ENCODE results near the gene FSTL5.

FSTL5 gene

GRCh38 chr4:162157241-162157640 is 6.6 kb downstream of the FSTL5 start:
- TF ChIP-seq, protein P1, sequence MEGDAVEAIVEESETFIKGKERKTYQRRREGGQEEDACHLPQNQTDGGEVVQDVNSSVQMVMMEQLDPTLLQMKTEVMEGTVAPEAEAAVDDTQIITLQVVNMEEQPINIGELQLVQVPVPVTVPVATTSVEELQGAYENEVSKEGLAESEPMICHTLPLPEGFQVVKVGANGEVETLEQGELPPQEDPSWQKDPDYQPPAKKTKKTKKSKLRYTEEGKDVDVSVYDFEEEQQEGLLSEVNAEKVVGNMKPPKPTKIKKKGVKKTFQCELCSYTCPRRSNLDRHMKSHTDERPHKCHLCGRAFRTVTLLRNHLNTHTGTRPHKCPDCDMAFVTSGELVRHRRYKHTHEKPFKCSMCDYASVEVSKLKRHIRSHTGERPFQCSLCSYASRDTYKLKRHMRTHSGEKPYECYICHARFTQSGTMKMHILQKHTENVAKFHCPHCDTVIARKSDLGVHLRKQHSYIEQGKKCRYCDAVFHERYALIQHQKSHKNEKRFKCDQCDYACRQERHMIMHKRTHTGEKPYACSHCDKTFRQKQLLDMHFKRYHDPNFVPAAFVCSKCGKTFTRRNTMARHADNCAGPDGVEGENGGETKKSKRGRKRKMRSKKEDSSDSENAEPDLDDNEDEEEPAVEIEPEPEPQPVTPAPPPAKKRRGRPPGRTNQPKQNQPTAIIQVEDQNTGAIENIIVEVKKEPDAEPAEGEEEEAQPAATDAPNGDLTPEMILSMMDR (IDR thresholded peaks at IDR 0.05; ENCODE audit: low read depth, low read length): no peak
- H3K4me3 ChIP-seq (ENCODE audit: low read depth, low read length): no peak overlapping the region

GRCh38 chr4:162154862-162155540 is 8.8 kb downstream of the FSTL5 start:
- no peak overlapping the region for H3K4me3 ChIP-seq (ENCODE audit: low read depth, low read length)
- TF ChIP-seq, protein P1 (IDR thresholded peaks at IDR 0.05; ENCODE audit: low read depth, low read length): no peak

GRCh38 chr4:162151850-162152249 is 11.9 kb downstream of the FSTL5 start:
- H3K4me3 ChIP-seq (ENCODE audit: low read depth, low read length): no peak overlapping the region
- TF ChIP-seq, protein P1 (IDR thresholded peaks at IDR 0.05; ENCODE audit: low read depth, low read length): no peak

- H3K4me3 ChIP-seq (ENCODE audit: low read depth, low read length): no peak overlapping the region
- TF ChIP-seq, protein P1 (IDR thresholded peaks at IDR 0.05; ENCODE audit: low read depth, low read length): no peak
These were observed 12.4 kb downstream of the FSTL5 start for GRCh38 chr4:162151386-162151785.

DNA sequence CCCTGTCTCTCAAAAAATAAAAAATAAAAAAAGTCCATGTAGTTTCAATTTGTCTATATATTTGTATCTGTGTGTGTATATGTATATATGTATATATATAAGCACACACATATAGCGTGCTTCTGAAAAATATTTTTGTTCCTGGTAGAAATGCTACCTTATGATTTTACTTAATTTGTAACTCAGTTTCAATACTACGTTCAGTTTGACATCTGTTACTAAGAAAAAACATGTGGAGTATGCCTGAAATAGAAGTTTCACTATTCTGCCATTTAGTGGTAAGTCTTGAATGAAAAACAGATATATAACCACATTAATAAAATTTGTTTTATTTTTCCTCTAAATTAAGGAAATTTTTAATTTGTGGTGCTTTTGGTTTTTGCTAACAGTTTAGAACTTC is 14.2 kb downstream of the FSTL5 start:
- no peak overlapping the region for H3K4me3 ChIP-seq (ENCODE audit: low read depth, low read length)
- TF ChIP-seq, protein P1 (IDR thresholded peaks at IDR 0.05; ENCODE audit: low read depth, low read length): no peak

DNA sequence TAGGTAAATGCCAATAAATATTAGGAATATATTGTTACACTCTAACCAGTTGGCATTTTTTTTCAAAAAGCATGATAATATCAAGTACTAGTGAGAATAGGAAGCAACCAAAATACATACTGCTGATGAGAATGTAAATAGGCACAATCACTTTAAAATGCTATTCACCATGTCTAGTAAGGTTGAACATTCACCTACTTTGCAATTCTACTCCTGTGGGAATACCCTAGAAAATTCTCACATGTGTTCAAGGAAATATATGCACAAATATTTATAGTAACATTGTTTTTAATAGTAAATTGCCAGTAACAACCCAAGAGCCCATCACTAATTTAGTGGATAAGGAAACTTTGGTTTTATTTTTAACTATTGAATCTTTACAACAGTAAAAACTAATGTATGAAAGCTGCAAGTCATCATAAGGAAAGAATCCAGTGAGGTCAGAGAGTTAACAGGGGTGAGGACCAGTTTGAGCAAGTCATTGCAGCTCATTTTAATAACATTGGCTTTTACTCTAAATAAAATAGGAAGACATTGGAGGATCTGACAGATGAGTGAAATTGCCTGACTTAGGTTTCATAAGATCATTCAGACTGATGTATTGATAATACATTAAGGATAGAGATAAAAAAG is 23.6 kb downstream of the FSTL5 start:
- TF ChIP-seq, protein P1 (IDR thresholded peaks at IDR 0.05; ENCODE audit: low read depth, low read length): no peak
- H3K4me3 ChIP-seq (ENCODE audit: low read depth, low read length): no peak overlapping the region

DNA sequence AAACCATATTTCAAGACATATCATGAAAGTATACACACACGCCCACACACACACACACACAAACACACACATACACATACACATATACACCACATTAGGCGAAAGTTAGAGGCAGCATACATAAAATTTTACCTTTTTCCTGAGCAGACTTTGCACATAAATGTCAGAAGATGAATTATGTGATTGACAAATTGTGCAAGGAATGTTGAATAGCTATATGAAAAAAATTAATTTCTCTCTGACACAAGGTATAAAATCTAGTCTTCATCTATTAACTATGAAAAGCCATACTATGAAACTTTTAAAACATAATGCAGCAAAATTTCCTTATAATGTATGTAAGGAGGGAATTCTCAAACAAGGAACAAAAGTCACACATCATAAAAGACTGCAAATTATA is 24.4 kb downstream of the FSTL5 start:
- TF ChIP-seq, protein P1 (IDR thresholded peaks at IDR 0.05; ENCODE audit: low read depth, low read length): no peak

More for the DNA sequence above, 24.4 kb downstream of the FSTL5 start:
- H3K4me3 ChIP-seq (ENCODE audit: low read depth, low read length): no peak overlapping the region

Data from WI38 (cell line).